Stimulated activated CD4-positive, alpha-beta T cell treated with anti-CD3 and anti-CD28 coated beads, TNF-alpha, amount 100 ng/mL, for 24 hours (primary cell): ENCODE results near the gene ADAM29.
"Not testable (repeated sequence)": the region's sequence is repeated elsewhere in the genome, so short reads cannot be mapped to it uniquely, and the experiment has no call there.

Experiments used
- DNase-seq, 3 experiments: peaks; one replicate each; pipeline ENCODE4 v3.0.0-alpha.2; 2020; ENCODE audit warnings: low read depth in 3 of 3

The ADAM29 gene

GRCh38 chr4:174948826-174949225, 30.7 kb downstream of the ADAM29 start:
- no peak for DNase-seq

- DNase-seq = no peak
These were observed 54.8 kb downstream of the ADAM29 start for GRCh38 chr4:174972911-174973310.

GRCh38 chr4:174973336-174973735, 55.2 kb downstream of the ADAM29 start:
- no peak for DNase-seq

DNA sequence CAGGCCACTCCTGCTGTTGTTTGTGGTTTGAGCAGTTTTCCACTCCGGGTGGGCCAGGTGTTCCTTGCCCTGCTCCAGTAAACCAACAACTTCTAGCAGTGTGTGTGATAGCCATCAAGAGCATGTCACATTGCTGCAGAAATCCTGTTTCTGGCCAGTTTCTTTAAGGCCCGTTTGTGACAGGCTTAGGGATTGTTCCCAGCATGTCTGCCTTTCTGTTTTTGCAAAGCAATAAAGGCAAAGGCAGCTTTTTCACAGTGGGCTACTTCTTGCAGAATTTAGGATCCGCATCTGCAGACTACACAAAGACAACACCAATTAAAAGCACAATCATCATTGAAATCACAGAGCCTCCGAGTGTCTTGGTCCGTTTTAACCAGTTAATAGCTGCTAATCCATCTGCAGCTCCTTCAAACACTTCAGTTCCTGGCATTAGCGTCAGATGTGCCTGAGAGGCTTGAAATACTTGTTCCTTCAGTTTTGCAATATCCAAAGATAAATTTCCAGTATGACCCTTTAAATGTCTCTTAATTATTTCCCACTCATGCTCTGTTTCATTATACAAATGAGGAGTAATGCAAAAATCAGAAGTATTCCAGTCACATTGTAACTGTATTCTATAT, 65.1 kb downstream of the ADAM29 start:
- no peak for DNase-seq

- not testable (repeated sequence) for DNase-seq
These were observed 65.7 kb downstream of the ADAM29 start for GRCh38 chr4:174983870-174984269.

- DNase-seq = no peak
These were observed 71.6 kb downstream of the ADAM29 start for GRCh38 chr4:174989791-174990190.

DNA sequence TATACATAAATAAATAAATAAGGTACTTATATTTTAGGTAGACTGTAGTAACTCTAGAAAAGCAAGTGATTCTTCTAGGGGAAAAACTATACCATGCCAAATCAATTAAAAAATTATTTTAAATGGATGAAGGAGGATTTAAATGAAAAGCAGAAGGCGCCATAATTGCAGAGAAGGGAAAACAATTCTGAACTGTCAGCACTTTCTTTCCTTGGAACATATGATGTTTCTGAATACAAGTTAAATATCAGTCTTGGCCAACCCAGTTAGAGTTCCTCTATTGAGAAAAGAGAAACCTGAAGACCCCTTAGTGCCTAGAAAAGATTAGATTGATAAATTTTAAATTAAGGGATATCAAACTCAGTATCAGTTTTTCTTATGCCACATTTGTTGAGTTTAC, 75.8 kb downstream of the ADAM29 start:
- no peak for DNase-seq

DNA sequence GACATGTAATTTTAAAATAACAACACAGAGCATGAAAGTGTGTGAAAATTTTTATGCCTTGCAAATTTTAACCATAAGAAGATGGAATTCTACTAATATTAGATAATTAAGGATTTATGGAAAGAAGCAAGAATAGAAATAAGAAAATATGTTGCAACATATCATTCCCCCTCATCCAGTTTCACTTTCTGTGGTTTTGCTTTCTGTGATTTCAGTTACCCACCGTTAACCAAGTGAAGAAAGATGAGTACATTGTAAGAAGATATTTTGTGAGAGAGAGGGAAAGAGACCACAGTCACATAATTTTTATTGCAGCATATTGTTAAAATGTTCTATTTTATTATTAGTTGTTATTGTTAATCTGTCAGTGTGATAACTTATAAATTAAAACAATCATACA, 77.9 kb downstream of the ADAM29 start:
- no peak for DNase-seq

GRCh38 chr4:174999407-174999806, 81.2 kb downstream of the ADAM29 start:
- DNase-seq = no peak

DNA sequence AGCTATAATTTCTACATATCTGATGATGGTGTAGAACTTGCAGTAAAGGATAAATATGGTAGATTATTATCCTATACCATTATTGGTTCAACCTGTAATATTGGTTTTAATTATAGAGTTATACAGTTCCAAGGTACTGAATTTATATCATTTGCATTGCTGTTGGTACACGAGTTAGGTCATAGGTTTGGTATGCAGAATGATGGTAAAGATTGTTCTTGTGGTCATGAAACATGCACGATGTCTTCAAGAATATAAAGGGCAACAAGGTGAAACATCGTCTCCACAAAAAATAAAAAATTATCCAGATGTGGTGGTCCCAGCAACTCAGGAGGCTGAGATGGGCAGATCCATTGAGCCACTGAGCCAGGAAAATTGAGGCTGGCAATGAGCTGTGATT, 99.6 kb downstream of the ADAM29 start:
- DNase-seq = no peak

- not testable (repeated sequence) for DNase-seq
These were observed 101.3 kb downstream of the ADAM29 start for GRCh38 chr4:175019447-175019846.
